GM19463 (cell line): Measurements from ENCODE around the gene CCDC154.
"Not testable (repeated sequence)": the region's sequence is repeated elsewhere in the genome, so short reads cannot be mapped to it uniquely, and the experiment has no call there.

Source experiments
- ATAC-seq: cut with Tn5 transposase; IDR thresholded peaks from one replicate; pipeline ENCODE4 v1.9.1; 2021; ENCODE audit warnings: mild to moderate bottlenecking, moderate library complexity; ENCODE audit not compliant: unreplicated experiment

CCDC154 gene

GRCh38 chr16:1455190-1456171 is 11.1 kb upstream of the CCDC154 start:
- no peak for ATAC-seq

GRCh38 chr16:1454561-1454960 is 10.2 kb upstream of the CCDC154 start:
- ATAC-seq: no peak

- no peak for ATAC-seq
Measured at GRCh38 chr16:1453316-1453715, 9.0 kb upstream of the CCDC154 start.

- ATAC-seq: no peak
Measured at GRCh38 chr16:1452530-1452929, 8.2 kb upstream of the CCDC154 start.

- no peak for ATAC-seq
Measured at GRCh38 chr16:1451702-1452392, 7.5 kb upstream of the CCDC154 start.

GRCh38 chr16:1450841-1451240 is 6.5 kb upstream of the CCDC154 start:
- ATAC-seq: no peak

- ATAC-seq: no peak
Measured at GRCh38 chr16:1450218-1450617, 5.9 kb upstream of the CCDC154 start.

GRCh38 chr16:1449201-1449788 is 4.9 kb upstream of the CCDC154 start:
- no peak for ATAC-seq

- no peak for ATAC-seq
Measured at GRCh38 chr16:1448536-1449116, 4.3 kb upstream of the CCDC154 start.

GRCh38 chr16:1447965-1448364 is 3.6 kb upstream of the CCDC154 start:
- no peak for ATAC-seq

- ATAC-seq: no peak
Measured at GRCh38 chr16:1446296-1447080, 2.1 kb upstream of the CCDC154 start.

- ATAC-seq: no peak
Measured at GRCh38 chr16:1445518-1446203, 1.3 kb upstream of the CCDC154 start.

- ATAC-seq: peak; percentile 53
Measured at GRCh38 chr16:1444730-1445517, 568 bp upstream of the CCDC154 start.

GRCh38 chr16:1443403-1443973 is 868 bp downstream of the CCDC154 start:
- no peak for ATAC-seq

- no peak for ATAC-seq
Measured at GRCh38 chr16:1442697-1443096, 1.7 kb downstream of the CCDC154 start.

GRCh38 chr16:1441391-1441829 is 2.9 kb downstream of the CCDC154 start:
- ATAC-seq: no peak

- not testable (repeated sequence) for ATAC-seq
Measured at GRCh38 chr16:1439699-1440074, 4.7 kb downstream of the CCDC154 start.

- no peak for ATAC-seq
Measured at GRCh38 chr16:1439058-1439698, 5.2 kb downstream of the CCDC154 start.
